HG03354 (cell line): Measurements from ENCODE around the gene KIF21B.

Source experiments
- ATAC-seq: cut with Tn5 transposase; IDR thresholded peaks from one replicate; pipeline ENCODE4 v1.9.1; 2021; ENCODE audit warnings: mild to moderate bottlenecking; ENCODE audit not compliant: unreplicated experiment, poor library complexity, severe bottlenecking

KIF21B gene

DNA sequence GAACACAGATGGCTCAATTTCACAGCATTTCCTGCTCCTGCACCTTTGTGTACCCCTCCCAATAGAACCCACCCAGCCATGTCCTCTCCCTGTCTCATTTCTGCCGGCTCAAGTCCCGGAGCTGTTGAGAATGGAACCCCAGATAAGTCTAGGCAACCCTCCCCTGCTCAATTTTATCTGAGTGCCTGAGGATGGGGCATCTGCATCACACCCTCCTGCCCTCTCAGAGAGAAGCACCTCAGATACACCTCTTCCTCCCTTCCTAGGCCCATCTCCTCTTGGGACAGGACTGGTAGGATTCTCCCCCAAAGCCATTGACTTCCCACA is 1.1 kb downstream of the KIF21B start:
- no peak for ATAC-seq

- no peak for ATAC-seq
Observed at GRCh38 chr1:201021630-201022492, 1.7 kb downstream of the KIF21B start.

DNA sequence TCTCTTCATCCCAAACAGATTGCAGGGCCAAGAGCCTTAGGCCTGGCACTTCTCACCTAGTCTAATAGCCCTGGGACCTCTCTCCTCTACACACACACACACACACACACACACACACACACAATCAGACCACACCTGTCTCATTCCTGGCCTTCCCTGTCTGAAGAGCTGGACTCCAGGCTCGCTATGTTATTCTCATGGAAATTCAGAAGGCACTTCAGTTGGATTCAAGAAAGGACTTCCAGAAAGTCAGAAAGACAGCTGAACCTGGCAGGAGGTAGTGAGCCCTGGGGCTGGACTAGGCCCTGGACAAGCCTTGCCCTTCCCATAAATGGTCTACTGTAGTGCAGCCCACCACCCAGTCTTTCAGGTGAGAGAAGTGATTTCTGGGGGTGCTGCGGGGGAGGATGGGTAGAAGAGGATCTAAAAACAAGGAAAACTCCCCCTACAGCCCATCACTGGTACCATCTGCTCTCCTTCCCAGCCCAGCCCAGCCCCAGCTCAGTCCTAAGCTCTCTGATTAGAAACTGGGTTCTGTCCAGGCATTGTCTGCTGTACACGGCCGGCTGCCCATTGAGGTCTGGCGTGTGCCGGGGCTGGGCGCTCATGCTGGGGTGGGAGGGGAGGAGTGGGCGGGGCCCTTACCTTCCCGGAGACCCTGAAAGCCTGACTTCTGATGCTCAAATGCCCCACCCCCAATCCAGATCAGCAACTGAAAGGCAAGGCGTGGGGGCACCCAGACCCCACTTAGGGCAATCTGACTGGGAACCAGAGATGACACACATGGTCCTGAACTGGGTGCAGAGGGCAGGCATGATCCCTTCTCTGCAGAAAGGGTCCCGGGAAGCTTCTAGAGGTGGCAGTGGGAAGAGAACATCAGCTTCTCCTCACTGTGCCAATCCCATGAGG is 2.5 kb downstream of the KIF21B start:
- no peak for ATAC-seq

- ATAC-seq = no peak
Observed at GRCh38 chr1:201020040-201020591, 3.4 kb downstream of the KIF21B start.

DNA sequence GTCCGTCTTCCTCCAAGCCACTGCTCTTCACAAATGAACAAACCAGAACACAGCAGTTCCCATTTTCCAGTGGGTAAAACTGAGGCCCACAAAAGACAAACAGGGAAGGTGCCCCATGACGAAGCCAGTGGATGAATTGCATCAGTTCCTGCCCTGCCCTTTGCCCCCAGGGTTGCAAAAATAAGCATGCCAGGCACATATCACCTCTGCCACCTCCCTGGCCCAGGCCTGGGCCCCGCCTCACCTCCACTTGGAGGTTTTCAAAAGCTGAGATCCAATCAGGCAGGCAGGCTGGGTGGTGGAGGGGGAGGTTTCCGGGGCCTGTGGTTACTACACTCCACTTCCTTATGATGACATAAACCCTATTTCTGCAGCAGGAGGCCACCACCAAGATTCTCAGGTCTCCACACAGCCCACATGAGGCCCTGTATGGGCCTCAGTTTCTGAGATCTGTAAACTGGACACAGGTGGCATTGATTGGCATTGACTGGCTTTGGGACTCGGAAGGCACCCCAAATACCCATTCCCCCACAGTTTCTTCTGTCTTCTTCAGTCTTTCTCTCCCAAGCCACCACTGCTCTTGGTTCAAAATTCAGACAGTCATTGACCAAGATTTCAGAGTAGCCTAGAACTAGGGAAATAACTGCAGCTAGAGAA is 4.1 kb downstream of the KIF21B start:
- peak; percentile 73 for ATAC-seq

DNA sequence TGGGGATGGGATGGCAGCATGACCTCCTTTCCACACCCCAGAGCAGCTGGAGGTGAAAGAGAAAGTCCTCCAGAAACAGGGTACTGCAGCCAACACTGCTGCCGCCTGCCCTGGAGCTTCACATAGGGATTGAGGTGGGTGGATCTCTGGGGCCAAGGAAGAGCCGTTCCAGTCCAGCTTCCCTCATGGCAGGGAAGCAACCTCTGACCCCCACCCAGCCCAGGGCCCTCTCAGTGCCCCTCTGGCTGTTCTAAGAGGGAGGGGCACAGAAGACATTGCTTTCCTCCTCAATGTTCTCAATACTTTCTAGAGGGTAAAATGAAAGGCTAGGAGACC is 5.7 kb downstream of the KIF21B start:
- ATAC-seq = no peak

DNA sequence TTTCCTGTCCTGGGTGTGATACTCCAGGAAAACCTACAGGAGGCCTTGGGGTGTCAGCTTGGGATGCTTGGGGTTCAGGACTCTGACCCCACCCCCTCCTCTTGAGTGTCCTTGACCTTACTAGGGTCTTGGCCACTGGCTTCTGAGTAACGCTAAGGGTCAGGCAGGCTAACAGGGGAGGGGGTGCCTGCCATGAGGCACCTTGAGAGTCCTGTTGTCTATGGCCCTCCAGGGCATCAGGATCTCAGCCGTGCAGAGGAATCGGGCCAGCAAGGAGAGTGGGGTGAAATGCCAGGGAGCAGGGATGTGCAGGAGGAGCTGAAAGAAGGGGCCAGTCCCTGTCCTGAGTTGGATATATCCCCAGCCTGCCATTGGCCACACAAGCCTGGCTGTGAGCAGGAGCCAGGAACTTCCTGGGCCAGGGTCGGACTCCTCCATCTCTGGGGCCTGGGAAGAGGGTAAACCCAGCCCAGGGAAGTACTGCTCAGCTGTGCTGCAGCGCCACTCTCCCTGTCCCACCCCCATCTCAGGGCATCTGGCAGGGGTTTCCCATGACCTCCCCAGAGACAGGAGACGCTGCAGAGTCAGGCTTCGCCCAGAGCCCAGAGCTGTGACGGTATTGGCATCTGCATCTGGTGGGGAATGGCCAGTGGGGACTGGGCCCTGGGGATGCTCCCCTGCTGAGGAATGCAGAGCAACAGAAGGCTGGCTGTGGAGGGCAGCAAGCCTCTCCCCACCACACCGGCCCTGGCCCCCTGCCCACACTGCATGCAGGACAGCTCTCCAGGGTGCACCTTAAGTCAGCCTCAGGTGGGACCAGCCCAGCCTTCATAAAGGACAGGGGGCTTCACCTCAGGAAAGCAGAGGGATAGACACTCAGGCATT is 6.3 kb downstream of the KIF21B start:
- ATAC-seq = peak; percentile 34

DNA sequence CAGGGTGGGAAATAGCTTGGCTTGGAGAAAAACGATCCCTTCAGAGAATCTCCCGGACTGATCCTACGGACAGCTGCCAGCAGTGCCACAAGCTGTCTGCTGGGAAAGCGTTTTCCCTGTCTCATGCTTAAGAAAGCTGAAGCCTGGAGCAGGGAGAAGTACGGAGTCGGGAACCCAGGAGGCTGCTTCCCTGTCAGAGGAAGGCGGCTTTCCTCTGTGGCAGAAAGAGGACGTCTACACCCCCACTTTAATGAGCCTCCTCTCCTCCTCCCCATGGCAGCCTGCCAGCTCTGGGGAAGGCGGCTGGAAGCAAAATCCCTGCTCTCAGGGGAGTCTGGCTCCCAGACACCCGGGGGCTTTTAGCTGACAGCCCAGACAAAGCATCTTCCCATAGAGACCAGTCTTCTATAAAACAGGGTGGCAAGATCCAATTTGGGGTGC is 7.3 kb downstream of the KIF21B start:
- ATAC-seq = no peak

GRCh38 chr1:201015551-201016091 is 7.9 kb downstream of the KIF21B start:
- no peak for ATAC-seq

DNA sequence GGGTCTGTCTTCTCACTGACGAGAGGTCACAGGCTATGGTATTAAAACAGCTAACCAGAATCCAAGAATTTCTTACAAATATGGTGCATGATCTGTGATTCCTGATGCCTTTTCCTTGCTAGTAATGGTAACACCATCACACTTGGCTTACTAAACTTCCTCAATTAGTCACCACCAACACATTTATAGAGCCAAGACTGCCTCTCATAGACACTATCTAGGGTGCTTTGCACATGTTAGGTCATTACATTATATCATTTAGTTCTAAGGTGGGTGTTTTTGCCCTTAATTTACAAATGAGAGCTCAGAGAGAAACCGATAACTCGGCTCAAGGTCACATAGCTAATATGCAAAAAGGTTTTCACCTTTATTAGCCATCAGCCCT is 8.7 kb downstream of the KIF21B start:
- no peak for ATAC-seq

DNA sequence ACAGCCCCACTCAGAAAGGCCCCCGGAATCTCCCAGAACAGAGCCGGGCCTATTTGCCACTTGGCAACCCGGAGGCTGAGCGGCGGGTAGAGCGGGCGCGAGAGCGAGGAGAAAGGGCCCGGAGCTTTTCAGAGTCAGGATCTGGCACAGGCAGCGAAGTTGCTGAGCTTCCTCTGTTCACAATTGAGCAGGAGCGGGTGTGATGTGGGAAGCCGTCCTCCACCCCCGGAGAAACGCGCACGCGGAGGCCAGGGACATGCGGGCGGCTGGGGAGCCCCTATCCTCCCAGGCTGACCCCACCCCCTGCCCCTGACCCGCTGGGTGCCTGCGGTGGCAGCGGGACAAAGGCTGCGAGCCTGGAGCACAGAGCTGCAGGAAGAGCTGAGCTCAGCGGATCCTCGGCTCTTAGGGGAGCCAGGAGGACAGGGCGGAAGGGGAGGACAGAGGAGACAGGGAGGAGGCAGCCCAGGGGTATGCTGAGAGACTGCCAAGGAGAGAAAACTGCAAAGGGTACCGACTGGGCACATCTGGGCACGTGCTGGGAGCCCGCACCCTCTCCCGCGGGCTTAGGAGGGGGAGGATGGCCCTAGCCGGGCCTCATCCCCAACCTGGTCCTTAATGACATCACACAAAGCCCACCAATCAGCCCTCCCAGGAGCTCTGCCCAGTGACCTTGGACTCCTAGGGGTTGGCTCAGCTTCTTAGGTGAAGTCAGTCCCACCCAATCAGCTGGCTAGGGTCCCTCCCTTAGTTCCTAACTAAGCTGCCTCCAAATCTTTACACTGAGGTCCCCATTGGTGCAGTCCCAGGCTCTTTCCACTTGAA is 9.3 kb downstream of the KIF21B start:
- ATAC-seq = no peak

GRCh38 chr1:201013031-201013485 is 10.5 kb downstream of the KIF21B start:
- ATAC-seq = no peak

- ATAC-seq = no peak
Observed at GRCh38 chr1:201011616-201012015, 11.9 kb downstream of the KIF21B start.

DNA sequence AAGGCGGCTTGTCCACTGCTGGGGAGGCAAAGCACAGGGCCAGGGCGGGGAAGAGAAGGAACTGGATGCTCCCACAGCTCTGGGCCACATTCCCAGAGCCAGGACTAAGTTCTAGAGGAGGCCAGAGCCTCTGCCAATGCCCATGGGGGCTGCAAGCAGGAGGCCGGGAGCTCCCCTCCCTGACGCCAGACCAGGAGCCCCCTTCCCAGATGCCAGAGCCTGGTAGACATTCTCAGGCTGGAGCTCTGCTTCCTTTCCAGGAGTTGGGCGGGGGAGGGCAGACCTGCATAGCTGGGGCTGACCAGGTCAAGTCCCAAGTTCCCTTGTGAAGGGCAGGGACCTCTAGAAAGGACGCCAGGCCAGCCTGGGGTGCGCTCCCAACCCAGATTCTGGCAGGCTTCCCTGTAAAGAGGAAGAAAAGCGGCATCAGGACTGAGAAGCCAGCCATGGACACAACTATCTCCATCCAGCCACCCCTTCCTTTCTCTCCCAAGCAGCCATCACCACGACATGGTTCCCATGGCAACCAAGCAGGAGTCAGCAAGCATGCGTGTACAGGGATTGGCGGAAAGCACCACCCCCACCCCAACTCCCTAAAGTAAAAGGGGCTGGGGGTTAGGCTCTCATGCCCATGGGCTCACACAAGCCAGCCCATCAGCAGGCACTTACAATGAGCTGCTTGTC is 13.4 kb downstream of the KIF21B start:
- no peak for ATAC-seq

DNA sequence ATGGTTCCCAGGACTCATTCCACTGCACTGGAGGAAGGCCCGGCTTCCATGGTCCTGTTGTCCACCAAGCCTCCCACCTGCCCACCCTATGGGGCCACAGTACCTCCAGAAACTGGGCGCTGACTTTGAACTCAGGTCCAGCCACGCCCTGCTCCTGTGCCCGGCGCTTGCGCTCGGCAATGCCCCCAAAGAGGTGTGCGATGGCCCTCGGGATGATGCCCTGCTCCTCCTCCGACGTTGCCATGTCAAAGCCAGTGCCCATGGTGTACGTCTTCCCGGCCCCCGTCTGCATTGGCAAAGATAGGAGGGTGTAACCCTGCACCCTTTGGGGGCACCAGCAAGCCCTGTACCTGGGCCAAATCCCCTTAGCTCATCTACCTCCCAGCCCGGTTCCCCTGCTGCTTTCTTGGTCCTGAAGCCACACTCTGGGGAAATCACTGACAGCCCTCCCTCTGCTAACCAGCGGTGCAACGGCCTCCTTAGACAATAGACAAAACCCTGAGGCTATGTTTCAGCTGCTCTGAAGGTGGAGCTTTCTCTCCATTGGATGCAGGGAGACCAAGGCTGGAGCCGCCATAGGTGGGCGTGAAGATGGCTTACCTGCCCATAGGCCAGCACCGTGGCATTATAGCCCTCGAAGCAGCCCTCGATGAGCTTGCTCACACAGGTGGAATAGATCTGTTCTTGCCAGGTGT is 14.7 kb downstream of the KIF21B start:
- no peak for ATAC-seq

- no peak for ATAC-seq
Observed at GRCh38 chr1:201007481-201007880, 16.0 kb downstream of the KIF21B start.

GRCh38 chr1:201006450-201006849 is 17.1 kb downstream of the KIF21B start:
- ATAC-seq = no peak
